WI38 (cell line): Measurements from ENCODE around the gene DNASE1L3.

ENCODE experiments used
- H3K4me3 ChIP-seq: 2 replicates; pipeline ENCODE4 v1.5.1; 2011; ENCODE audit warnings: low read depth, mild to moderate bottlenecking, control low read depth, low read length
- TF ChIP-seq, protein P1 (sequence below): IDR thresholded peaks from 2 replicates; pipeline ENCODE4 v1.5.1; 2012; ENCODE audit warnings: low read depth, mild to moderate bottlenecking, control low read depth, low read length

Gene DNASE1L3

DNA sequence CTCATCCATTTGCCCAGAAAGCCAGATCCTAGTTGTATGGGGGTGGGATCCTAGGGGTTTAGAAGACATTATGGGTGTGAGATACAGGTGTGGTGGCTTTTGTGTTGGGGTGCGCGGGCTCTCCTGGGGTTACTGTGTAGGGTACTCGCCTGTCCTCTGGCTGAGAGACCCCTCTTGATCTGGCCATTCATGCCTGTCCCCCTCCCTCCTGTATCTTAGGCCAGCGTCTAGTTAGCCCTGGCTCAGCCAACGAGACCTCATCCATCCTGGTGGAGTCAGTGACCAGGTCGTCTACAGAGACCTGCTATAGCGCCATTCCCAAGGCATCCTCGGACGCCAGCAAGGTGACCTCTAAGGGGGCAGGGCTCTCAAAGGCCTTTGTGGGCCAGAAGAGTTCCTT is 41.4 kb downstream of the DNASE1L3 start:
- TF ChIP-seq, protein P1, sequence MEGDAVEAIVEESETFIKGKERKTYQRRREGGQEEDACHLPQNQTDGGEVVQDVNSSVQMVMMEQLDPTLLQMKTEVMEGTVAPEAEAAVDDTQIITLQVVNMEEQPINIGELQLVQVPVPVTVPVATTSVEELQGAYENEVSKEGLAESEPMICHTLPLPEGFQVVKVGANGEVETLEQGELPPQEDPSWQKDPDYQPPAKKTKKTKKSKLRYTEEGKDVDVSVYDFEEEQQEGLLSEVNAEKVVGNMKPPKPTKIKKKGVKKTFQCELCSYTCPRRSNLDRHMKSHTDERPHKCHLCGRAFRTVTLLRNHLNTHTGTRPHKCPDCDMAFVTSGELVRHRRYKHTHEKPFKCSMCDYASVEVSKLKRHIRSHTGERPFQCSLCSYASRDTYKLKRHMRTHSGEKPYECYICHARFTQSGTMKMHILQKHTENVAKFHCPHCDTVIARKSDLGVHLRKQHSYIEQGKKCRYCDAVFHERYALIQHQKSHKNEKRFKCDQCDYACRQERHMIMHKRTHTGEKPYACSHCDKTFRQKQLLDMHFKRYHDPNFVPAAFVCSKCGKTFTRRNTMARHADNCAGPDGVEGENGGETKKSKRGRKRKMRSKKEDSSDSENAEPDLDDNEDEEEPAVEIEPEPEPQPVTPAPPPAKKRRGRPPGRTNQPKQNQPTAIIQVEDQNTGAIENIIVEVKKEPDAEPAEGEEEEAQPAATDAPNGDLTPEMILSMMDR = no peak
- no peak overlapping the region for H3K4me3 ChIP-seq

DNA sequence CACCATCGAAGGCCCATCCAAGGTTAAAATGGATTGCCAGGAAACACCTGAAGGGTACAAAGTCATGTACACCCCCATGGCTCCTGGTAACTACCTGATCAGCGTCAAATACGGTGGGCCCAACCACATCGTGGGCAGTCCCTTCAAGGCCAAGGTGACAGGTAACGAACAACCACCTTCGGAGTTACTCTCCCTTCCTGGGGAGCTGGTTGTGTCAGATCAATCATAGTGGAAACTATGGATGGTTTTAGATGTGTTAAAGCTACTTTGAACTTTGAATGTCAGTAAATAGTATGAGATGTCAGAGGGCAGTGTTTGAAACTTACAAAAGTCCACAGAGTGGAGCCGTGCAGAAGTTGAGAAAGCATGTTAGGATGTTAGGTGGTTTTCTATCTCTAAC is 42.3 kb downstream of the DNASE1L3 start:
- TF ChIP-seq, protein P1 = no peak

DNA sequence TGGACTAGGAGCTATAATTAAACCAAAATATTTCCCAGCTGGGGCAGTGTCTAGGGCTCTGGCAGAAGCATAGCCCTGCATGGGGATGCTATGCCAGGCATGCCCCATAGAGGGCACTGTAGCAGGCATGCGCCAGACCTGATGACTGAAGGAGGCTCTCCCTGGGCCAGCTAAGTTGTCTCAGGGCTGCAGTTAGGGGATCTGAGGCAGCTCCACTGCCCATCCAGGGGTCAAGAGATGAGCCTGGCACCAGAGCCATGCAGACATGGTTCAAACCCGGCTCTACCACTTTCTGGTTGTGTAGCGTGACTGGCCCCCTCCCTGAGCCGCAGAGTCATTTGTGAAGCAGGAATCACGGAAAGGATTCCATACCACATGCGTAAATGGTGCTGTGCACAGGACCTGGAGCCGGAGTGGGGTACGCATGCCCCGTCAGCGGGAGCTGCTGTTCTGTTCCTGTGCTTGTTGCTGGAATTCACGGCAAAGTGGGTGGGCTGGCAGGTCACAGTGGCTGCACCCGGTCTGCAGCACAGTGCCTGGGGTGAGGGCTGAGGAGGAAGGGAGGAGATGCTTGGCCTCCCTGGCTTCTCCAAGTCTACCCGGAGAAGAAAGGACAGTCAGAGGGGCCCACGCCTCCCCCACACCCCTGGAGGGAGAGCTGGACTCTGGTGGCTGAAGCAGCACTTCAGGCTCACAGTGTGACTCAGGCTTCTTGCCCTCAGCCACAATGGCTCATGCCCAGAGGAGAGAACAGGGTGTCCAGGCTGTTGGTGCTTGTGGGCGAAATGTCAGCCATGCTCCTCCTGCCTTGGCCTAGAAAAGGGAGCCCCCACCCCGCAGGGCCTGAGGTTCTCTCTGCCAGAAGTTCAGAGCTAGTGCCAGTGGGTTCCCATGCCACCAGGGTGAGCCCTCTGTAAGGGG is 43.1 kb downstream of the DNASE1L3 start:
- no peak overlapping the region for H3K4me3 ChIP-seq
- TF ChIP-seq, protein P1 = peak; percentile 98

More for the DNA sequence above, 42.3 kb downstream of the DNASE1L3 start:
- no peak overlapping the region for H3K4me3 ChIP-seq

DNA sequence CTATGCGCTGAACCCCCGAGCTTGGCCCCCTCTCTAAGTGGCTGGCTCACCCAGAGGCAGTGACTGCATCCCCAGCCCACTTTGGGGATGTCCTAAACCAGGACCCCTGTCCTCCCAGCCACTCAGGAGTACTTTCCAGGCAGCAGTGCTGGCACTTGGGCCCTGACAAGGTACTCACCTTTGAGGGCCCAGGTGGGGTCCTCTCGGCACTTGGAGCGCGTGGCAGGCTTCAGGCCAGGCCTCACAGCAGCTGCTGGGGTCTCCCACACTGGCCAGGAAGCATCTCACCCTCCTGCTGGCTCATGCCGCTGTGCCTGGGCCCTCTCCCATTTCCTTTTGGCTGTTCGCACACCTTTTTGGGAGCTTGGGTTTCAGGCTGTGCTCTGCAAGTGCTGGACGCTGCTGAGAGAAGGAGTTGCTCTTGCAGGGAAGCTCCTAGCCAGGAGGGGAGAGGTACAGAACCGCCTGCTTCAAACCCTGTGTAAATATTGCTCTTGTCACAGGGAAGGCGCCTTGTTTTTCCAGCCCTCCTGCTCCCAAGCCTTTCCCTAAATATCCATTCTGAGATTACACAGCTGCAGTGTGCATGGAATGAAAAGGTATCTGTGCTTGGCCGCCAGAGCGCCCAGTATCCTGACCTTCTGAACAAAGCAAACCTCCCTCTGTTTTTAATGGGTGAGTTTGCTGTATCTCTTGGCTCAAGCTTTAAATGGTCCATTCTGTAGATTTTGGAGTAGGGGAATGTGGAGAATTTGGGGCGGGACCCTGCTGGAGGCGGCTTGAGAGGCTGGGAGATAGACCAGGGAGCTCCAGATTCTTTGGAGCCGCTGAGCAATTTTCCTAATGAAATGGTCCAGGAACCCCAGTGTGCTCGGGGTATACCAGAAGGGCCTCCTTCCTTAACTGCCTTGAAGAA is 45.6 kb downstream of the DNASE1L3 start:
- no peak overlapping the region for H3K4me3 ChIP-seq
- TF ChIP-seq, protein P1 = no peak

DNA sequence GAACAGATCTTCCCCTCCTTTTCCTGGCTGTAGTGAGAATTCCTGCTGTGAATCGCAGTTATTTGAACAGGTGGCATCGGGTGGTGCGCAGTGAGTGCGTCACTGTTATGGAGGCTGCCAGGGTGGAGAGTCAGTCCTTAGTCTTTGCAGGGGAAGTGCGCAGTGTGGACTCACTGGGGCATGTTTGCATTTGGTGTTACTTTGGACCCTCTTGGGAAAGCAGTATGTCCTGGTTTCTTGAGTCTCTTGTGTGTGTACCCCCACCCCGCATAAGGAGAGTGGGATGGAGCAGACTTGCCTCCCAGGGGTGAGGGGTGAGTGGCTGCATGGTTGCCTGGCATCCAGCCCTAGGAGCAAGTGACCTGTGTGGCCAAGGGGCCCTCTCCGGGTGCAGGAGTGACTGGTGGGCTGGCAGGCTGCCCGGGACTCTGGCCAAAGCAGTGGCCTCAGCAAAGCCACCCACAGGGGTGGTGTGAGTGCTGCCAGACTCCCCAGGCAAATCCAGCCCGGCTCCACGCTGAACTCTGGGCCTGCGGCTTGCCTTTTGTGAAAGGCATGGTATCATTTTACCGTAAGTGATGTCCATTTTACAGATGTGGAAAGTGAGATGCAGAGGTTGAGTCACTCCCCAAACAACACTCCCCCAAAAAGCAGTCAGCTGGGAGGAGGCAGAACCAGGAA is 46.4 kb downstream of the DNASE1L3 start:
- no peak overlapping the region for H3K4me3 ChIP-seq
- TF ChIP-seq, protein P1 = no peak

DNA sequence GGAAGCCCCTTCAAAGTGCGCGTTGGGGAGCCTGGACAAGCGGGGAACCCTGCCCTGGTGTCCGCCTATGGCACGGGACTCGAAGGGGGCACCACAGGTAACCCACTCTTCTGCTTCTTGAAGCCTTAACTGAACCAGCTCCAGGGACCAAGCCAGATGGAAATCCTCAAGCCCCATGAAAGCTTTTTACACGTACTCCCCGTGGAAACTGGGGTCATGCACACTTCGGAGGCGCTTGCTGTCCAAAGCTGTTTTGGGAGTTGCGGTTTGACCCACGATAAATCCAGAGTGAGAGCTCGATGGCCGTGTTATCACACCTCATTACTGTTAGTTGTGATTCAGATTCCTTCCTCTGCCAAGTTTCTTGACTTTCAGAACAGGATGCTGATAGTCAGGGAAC is 47.5 kb downstream of the DNASE1L3 start:
- no peak overlapping the region for H3K4me3 ChIP-seq
- TF ChIP-seq, protein P1 = no peak
